Thyroid gland (tissue), 4 donors: Measurements from ENCODE around the gene SPATA31D4.

Source experiments
- POLR2A ChIP-seq, 2 donors: fragments of 450-650 bp; IDR thresholded peaks; one replicate each; pipeline ENCODE4 v1.6.1; 2017; ENCODE audit warnings: antibody characterized with exemption in 2 of 2, mild to moderate bottlenecking in 2 of 2, moderate library complexity in 1 of 2
- TF ChIP-seq, protein P1 (sequence below), 6 experiments: fragments of 200-600 bp in 3 of 6; fragments of 450-650 bp in 3 of 6; sonication (generic) in 3 of 6; IDR thresholded peaks; one replicate each; pipeline ENCODE4 v1.5.1; 2016 to 2019; ENCODE audit warnings: antibody characterized with exemption in 6 of 6, mild to moderate bottlenecking in 2 of 6, inconsistent platforms in 1 of 6, moderate library complexity in 1 of 6

DNA sequence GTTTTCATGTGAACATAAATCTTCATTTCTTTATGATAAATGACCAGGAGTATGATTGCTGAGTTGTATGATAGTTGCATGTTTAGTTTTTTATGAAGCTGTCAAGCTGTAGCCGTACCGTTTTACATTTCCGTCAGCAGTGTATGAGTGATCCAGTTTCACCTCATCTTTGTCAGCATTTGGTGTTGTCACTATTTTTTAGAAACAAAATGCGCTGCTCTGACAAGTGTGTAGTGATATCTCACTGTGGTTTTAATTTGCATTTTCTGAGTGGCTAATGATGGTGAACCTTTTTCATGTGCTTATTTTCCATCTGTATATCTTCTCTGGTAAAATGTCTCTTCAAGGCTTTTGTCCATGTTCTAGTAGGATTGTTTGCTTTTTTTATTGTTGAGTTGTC, 53.7 kb downstream of the SPATA31D4 start:
- TF ChIP-seq, protein P1, sequence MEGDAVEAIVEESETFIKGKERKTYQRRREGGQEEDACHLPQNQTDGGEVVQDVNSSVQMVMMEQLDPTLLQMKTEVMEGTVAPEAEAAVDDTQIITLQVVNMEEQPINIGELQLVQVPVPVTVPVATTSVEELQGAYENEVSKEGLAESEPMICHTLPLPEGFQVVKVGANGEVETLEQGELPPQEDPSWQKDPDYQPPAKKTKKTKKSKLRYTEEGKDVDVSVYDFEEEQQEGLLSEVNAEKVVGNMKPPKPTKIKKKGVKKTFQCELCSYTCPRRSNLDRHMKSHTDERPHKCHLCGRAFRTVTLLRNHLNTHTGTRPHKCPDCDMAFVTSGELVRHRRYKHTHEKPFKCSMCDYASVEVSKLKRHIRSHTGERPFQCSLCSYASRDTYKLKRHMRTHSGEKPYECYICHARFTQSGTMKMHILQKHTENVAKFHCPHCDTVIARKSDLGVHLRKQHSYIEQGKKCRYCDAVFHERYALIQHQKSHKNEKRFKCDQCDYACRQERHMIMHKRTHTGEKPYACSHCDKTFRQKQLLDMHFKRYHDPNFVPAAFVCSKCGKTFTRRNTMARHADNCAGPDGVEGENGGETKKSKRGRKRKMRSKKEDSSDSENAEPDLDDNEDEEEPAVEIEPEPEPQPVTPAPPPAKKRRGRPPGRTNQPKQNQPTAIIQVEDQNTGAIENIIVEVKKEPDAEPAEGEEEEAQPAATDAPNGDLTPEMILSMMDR (IDR thresholded peaks at IDR 0.05), result no peak
- TF ChIP-seq POLR2A (IDR thresholded peaks at IDR 0.05), result no peak
